Glutamatergic neuron (in vitro differentiated cells): Measurements from ENCODE around the gene PAIP1. TPM values are rescaled to one million over a fixed set of nuclear protein-coding genes. Genes with fewer than 3 reads are reported as not detected.

Experiments used
- DNase-seq: peaks from one replicate; pipeline ENCODE4 v3.0.0; 2022
- H3K27ac Mint-ChIP-seq: one replicate; pipeline ENCODE4 v1.8.0; 2020; ENCODE audit warnings: mild to moderate bottlenecking, mixed read lengths, inconsistent platforms; ENCODE audit not compliant: unreplicated experiment
- H3K27me3 Mint-ChIP-seq: one replicate; pipeline ENCODE4 v1.8.0; 2020; ENCODE audit warnings: mild to moderate bottlenecking, moderate library complexity, mixed read lengths, inconsistent platforms; ENCODE audit not compliant: unreplicated experiment
- H3K36me3 Mint-ChIP-seq: one replicate; pipeline ENCODE4 v1.8.0; 2020; ENCODE audit warnings: mild to moderate bottlenecking, mixed read lengths, inconsistent platforms; ENCODE audit not compliant: unreplicated experiment
- H3K4me1 Mint-ChIP-seq: one replicate; pipeline ENCODE4 v1.8.0; 2020; ENCODE audit warnings: mild to moderate bottlenecking, low read depth, mixed read lengths, inconsistent platforms; ENCODE audit not compliant: unreplicated experiment
- H3K4me3 Mint-ChIP-seq: one replicate; pipeline ENCODE4 v1.8.0; 2020; ENCODE audit warnings: mild to moderate bottlenecking, mixed read lengths, inconsistent platforms; ENCODE audit not compliant: unreplicated experiment
- H3K9me3 Mint-ChIP-seq: one replicate; pipeline ENCODE4 v1.8.0; 2020; ENCODE audit warnings: mild to moderate bottlenecking, moderate library complexity, mixed read lengths, inconsistent platforms; ENCODE audit not compliant: unreplicated experiment
- CTCF ChIP-seq: fragments of 200-600 bp; sonication (generic); IDR thresholded peaks from one replicate; pipeline ENCODE4 v1.5.0; 2021; ENCODE audit not compliant: partially characterized antibody, unreplicated experiment
- total RNA-seq: library from RNA; stranded (reverse); fragmentation: NEBNext Ultra II Directional; extraction: Animal tissue kit (Norgen Biotek cat#: 25700); gene quantifications from one replicate; pipeline ENCODE4 v1.2.1, GENCODE V29; 2021; ENCODE audit not compliant: unreplicated experiment

The PAIP1 gene
- total RNA-seq, 1 donor from 2014 or later, result 127 TPM

GRCh38 chr5:43483298-43484105, 73.4 kb downstream of the PAIP1 start, which contains the start of gene TMEM267:
TSS of gene TMEM267 (minus strand) at chr5:43483865. CDS start at chr5:43453969, 29,896 bp downstream.
- Mint-ChIP-seq H3K4me1 (peaks cover 7% of the 10 kb centered on the region), H3K27me3 (peaks cover 4% of the 10 kb centered on the region), H3K4me3 (peak within 1 kb of the TSS; percentile 98), H3K36me3 (no peaks in the 10 kb centered on the region), H3K27ac (peak within 1 kb of the TSS; percentile 97), H3K9me3 (peaks cover 7% of the 10 kb centered on the region)
- DNase-seq, result peak; percentile 92
- TF ChIP-seq CTCF, result no peak

- no peak for DNase-seq
- Mint-ChIP-seq H3K4me3 (peak overlapping the region; percentile 98), H3K27me3 (peaks cover 4% of the 10 kb centered on the region)
Observed at GRCh38 chr5:43482490-43483297, 74.2 kb downstream of the PAIP1 start.

More at GRCh38 chr5:43482490-43483297, 74.2 kb downstream of the PAIP1 start:
- Mint-ChIP-seq H3K4me1 (peaks cover 7% of the 10 kb centered on the region), H3K27ac (peak overlapping the region; percentile 97), H3K9me3 (peaks cover 7% of the 10 kb centered on the region), H3K36me3 (no peaks in the 10 kb centered on the region)
- no peak for TF ChIP-seq CTCF

Other genes starting within 250 kb of the PAIP1 start
- 452 TPM for gene HMGCS1, start 243.7 kb downstream of the PAIP1 start, total RNA-seq
- gene CCL28, start 144.7 kb downstream of the PAIP1 start, total RNA-seq, result 1.1 TPM
- 6.8 TPM for gene TMEM267, start 73.2 kb downstream of the PAIP1 start, total RNA-seq
- gene C5orf34, start 41.9 kb downstream of the PAIP1 start, total RNA-seq, result 10.2 TPM
- 152 TPM for gene NNT, start 46.1 kb upstream of the PAIP1 start, total RNA-seq